NCI-H2107 (cell line): ENCODE measurements around the gene GNB1.

Experiments
- DNase-seq: peaks from one replicate; lab custom pipeline; 2025; lab: John Stamatoyannopoulos, UW

GNB1 gene

GRCh38 chr1:1825217-1825616 lies 65.7 kb downstream of the GNB1 start:
- DNase-seq: no peak

GRCh38 chr1:1819762-1820161 lies 71.1 kb downstream of the GNB1 start:
- DNase-seq: no peak

GRCh38 chr1:1817221-1817620 lies 73.7 kb downstream of the GNB1 start:
- no peak for DNase-seq

- DNase-seq: no peak
Observed at GRCh38 chr1:1815606-1816281, 75.1 kb downstream of the GNB1 start.

- DNase-seq: no peak
Observed at GRCh38 chr1:1809489-1809888, 81.4 kb downstream of the GNB1 start.

GRCh38 chr1:1808206-1808605 lies 82.7 kb downstream of the GNB1 start:
- DNase-seq: no peak

- no peak for DNase-seq
Observed at GRCh38 chr1:1806890-1807289, 84.0 kb downstream of the GNB1 start.

GRCh38 chr1:1804301-1804700 lies 86.6 kb downstream of the GNB1 start:
- DNase-seq: no peak

GRCh38 chr1:1802871-1803270 lies 88.0 kb downstream of the GNB1 start:
- no peak for DNase-seq

- DNase-seq: no peak
Observed at GRCh38 chr1:1799716-1800115, 91.2 kb downstream of the GNB1 start.

GRCh38 chr1:1797731-1798341 lies 93.1 kb downstream of the GNB1 start:
- DNase-seq: no peak

GRCh38 chr1:1796466-1796865 lies 94.4 kb downstream of the GNB1 start:
- DNase-seq: no peak

GRCh38 chr1:1794999-1795398 lies 95.9 kb downstream of the GNB1 start:
- DNase-seq: no peak

- DNase-seq: no peak
Observed at GRCh38 chr1:1793481-1794244, 97.2 kb downstream of the GNB1 start.

GRCh38 chr1:1788646-1789431 lies 102.0 kb downstream of the GNB1 start:
- DNase-seq: no peak

- DNase-seq: no peak
Observed at GRCh38 chr1:1788136-1788535, 102.8 kb downstream of the GNB1 start.

- DNase-seq: no peak
Observed at GRCh38 chr1:1786836-1787605, 103.9 kb downstream of the GNB1 start.

- DNase-seq: no peak
Observed at GRCh38 chr1:1785666-1786065, 105.2 kb downstream of the GNB1 start.

- no peak for DNase-seq
Observed at GRCh38 chr1:1784933-1785332, 106.0 kb downstream of the GNB1 start.

GRCh38 chr1:1783320-1783719 lies 107.6 kb downstream of the GNB1 start:
- DNase-seq: no peak

GRCh38 chr1:1782399-1783221 lies 108.3 kb downstream of the GNB1 start:
- DNase-seq: no peak
